ENCODE results near the gene GPR17. TPM values are rescaled to one million over a fixed set of nuclear protein-coding genes. Genes with fewer than 3 reads are reported as not detected.

Gene GPR17
- total RNA-seq, 4 donors from 2014 or later = 0.48 to 0.52 TPM; not detected in 2

DNA sequence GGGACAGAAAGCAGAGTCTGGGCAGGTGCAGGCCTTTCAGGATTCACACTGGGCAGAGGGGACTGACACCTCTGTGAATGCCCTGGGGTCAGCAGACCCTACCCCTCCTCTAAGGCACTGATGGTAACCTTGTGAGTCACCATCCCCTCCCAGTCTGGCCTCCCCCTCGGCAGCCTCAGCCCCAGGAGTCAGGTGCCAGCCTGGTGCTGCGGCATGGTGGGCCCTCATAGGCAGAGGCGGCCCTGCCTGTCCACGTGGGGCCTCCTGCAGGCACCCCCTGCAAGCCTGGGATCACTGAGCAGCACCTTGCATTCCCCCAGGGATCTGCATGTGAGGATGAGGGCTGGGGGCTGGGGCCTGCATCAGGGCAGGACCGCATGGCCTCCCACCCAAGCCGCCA, 4.8 kb upstream of the GPR17 start:
- no peak overlapping the region for H3K27ac ChIP-seq
- peaks cover 21% of the 10 kb centered on the region for H3K4me1 ChIP-seq
- no peak for TF ChIP-seq POLR2AphosphoS5 (IDR thresholded peaks at IDR 0.05)
- TF ChIP-seq POLR2A (IDR thresholded peaks at IDR 0.05) = no peak
- no peak for TF ChIP-seq EP300 (IDR thresholded peaks at IDR 0.05)
- TF ChIP-seq, protein P1, sequence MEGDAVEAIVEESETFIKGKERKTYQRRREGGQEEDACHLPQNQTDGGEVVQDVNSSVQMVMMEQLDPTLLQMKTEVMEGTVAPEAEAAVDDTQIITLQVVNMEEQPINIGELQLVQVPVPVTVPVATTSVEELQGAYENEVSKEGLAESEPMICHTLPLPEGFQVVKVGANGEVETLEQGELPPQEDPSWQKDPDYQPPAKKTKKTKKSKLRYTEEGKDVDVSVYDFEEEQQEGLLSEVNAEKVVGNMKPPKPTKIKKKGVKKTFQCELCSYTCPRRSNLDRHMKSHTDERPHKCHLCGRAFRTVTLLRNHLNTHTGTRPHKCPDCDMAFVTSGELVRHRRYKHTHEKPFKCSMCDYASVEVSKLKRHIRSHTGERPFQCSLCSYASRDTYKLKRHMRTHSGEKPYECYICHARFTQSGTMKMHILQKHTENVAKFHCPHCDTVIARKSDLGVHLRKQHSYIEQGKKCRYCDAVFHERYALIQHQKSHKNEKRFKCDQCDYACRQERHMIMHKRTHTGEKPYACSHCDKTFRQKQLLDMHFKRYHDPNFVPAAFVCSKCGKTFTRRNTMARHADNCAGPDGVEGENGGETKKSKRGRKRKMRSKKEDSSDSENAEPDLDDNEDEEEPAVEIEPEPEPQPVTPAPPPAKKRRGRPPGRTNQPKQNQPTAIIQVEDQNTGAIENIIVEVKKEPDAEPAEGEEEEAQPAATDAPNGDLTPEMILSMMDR (IDR thresholded peaks at IDR 0.05) = no peak
- H3K36me3 ChIP-seq = no peaks in the 10 kb centered on the region
- no peak for DNase-seq (ENCODE audit: low spot score in 2 of 2)
- H3K4me3 ChIP-seq = no peak overlapping the region
- no peaks in the 10 kb centered on the region for H3K9me3 ChIP-seq
- WGBS = 60% methylated on average over 3 of the region's 6 CpGs
- no peaks in the 10 kb centered on the region for H3K27me3 ChIP-seq

DNA sequence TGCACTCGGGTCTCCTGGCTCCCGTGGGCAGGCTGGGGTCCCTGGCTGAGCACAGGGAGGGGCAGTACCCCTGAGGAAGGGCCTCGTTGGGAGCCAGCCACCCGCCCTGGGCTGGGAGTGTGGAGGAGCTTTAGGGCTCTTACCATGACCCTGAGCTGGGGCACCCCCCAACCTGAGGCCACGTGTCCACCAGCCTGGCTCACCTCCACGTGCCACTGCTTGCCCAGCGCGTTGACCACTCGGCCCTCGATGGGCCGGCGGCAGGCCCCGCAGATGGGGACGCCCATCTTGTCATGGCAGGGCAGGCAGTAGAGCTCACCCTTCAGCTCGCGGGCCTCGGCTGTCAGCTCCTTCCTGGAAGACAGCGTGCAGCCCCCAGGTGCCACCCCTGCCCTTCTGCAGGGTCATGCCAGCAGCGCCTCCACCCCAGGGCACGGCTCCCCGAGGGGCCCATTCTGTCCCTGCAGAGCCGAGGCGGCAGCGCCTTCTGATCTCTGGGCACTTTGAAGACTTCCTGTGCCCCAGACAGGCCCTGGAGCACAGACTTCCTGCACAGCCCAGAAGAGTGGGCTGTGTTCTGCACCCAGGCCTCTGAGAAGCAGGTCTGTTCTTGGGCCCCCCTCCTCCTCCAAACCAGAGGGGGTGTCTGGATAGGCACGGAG, 4.0 kb upstream of the GPR17 start:
- TF ChIP-seq POLR2AphosphoS5 (IDR thresholded peaks at IDR 0.05) = no peak
- TF ChIP-seq POLR2A (IDR thresholded peaks at IDR 0.05) = no peak
- TF ChIP-seq, protein P1 (IDR thresholded peaks at IDR 0.05) = no peak
- no peak for TF ChIP-seq EP300 (IDR thresholded peaks at IDR 0.05)
- 33% methylated on average over 6 of the region's 25 CpGs for WGBS
- no peak for DNase-seq (ENCODE audit: low spot score in 2 of 2)
- H3K36me3 ChIP-seq = no peaks in the 10 kb centered on the region
- no peak overlapping the region for H3K4me3 ChIP-seq
- no peaks in the 10 kb centered on the region for H3K9me3 ChIP-seq
- H3K4me1 ChIP-seq = peaks cover 19% of the 10 kb centered on the region
- no peak overlapping the region for H3K27ac ChIP-seq
- no peaks in the 10 kb centered on the region for H3K27me3 ChIP-seq

DNA sequence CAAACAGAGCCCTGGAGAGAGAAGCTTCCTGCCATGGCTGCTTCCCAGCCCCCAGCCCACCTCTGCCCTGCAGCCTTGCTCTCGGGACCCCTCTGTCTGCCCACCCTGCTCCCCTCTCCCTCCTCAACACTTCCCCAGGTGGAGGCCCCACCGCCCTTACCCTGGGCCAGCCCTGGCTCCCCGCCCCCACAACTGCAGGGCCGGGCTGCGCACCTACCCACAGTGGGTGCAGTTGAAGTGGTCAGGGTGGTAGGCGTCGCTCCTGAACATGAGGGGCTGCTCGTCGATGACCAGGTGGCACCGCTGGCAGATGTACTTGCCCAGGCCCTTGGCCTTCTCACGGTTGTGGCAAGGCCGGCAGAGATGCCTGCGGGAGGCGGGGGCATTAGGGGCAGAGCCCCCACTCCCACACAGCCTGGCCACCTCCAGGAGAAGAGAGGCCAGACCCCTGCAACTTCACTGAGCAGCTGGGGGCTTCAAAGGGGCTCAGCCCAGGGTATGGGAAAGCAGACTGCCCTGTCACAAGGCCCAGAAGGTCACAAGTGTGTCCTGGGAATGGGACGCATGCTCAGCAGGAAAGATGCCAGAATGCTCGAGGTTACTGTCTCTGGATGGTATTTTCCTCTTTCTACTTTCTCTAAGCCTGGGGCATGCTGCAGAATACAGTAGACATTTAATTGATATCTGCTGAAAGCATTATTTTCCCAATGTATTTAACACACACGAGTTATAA, 3.1 kb upstream of the GPR17 start:
- H3K4me3 ChIP-seq = no peak overlapping the region
- H3K9me3 ChIP-seq = no peaks in the 10 kb centered on the region
- DNase-seq (ENCODE audit: low spot score in 2 of 2) = no peak
- H3K27me3 ChIP-seq = no peaks in the 10 kb centered on the region
- TF ChIP-seq, protein P1 (IDR thresholded peaks at IDR 0.05) = no peak
- TF ChIP-seq EP300 (IDR thresholded peaks at IDR 0.05) (no peak), POLR2A (IDR thresholded peaks at IDR 0.05) (no peak), POLR2AphosphoS5 (IDR thresholded peaks at IDR 0.05) (no peak)
- WGBS = 76% methylated on average over 9 of the region's 17 CpGs
- peaks cover 17% of the 10 kb centered on the region for H3K4me1 ChIP-seq
- no peak overlapping the region for H3K27ac ChIP-seq
- no peaks in the 10 kb centered on the region for H3K36me3 ChIP-seq

DNA sequence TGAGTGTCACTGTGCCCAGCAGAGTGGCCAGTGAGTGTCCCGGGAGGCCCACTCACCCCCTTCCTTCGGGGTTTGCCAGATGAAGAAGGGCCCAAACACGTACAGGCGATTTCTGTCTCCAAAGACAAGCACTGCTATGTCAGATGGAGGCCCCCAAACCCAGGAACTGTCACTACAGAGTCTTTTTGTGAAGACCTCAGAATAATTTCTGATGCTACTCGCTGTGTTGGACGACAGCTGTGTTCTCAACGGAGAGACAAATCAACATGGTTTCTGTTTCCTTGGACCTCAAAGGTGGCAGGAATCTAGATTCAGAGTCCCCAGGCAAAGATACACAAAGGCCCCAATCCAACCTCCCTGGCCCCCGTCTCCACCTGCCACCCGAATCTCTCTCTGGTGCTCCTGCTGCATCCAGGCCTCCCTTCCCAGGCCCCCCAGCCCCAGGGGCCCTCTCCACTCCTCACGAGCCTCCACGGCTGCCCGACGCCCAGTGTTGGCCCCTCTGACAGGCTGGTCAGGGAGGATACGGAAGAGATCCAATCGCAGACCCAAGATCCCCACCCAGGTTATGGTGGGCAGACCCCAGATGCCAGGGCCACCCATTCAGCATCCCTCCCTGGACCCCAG, 2.4 kb upstream of the GPR17 start:
- Histone ChIP-seq H3K27me3 (no peaks in the 10 kb centered on the region), H3K4me1 (peaks cover 16% of the 10 kb centered on the region), H3K27ac (no peak overlapping the region), H3K36me3 (no peaks in the 10 kb centered on the region), H3K4me3 (no peak overlapping the region), H3K9me3 (no peaks in the 10 kb centered on the region)
- no peak for DNase-seq (ENCODE audit: low spot score in 2 of 2)
- TF ChIP-seq EP300 (IDR thresholded peaks at IDR 0.05) = no peak
- TF ChIP-seq, protein P1 (IDR thresholded peaks at IDR 0.05) = no peak
- 93% methylated on average over 15 of the region's 15 CpGs for WGBS

Measured in suprapubic skin (tissue), 4 donors.